ENCODE measurements around the gene NEURL1.
"Not testable (repeated sequence)": the region's sequence is repeated elsewhere in the genome, so short reads cannot be mapped to it uniquely, and the experiment has no call there.

The NEURL1 gene

DNA sequence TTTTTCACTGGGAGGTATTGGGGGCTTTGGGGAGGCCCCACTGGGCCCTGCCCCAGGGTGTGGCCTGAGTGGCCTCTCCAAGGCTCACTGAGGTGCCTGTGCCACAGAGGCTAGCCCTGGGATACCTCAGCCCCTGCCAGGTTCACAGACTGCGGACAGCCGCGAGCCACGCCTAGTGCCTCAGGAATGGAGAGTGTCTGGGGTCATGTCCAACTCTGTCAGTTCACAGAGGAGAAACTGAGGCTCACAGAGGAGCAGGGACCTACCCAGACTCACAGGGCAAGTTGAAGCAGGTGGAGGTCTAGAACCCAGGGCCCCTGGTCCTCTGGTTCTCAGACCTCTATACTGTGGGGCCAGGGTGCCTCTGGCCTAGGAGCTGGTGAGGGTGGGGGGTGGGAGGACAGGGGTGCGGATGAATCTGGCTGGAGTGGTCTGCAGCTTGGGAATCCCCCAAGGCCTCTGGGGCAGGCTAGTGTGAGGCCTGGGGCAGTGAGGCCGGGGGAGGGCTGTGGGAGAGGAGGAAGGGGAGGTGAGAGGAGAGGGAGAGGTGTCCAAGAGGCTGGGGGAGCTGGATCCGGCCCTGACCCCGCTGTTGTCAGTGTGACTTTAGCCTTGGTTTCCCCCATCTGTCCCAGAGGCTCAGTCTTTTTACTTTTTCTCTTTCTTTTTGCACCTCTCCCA is 20.0 kb downstream of the NEURL1 start:
- DNase-seq = no peak
- no peaks in the 10 kb centered on the region for H3K36me3 ChIP-seq (ENCODE audit: control insufficient read depth, insufficient read depth, low read length)
- no peak overlapping the region for H3K27ac ChIP-seq (ENCODE audit: insufficient read depth, low read length, poor library complexity, severe bottlenecking)
- H3K4me3 ChIP-seq (ENCODE audit: insufficient read depth, low read depth, low read length, poor library complexity, severe bottlenecking) = no peak overlapping the region
- H3K9me3 ChIP-seq (ENCODE audit: control insufficient read depth, low read length) = no peaks in the 10 kb centered on the region
- H3K27me3 ChIP-seq (replicated peaks; ENCODE audit: control insufficient read depth, insufficient read depth, low read length, poor library complexity, severe bottlenecking) = no peaks in the 10 kb centered on the region
- H3K4me1 ChIP-seq (ENCODE audit: control insufficient read depth, insufficient read depth, low read length, poor library complexity, severe bottlenecking) = no peaks in the 10 kb centered on the region

DNA sequence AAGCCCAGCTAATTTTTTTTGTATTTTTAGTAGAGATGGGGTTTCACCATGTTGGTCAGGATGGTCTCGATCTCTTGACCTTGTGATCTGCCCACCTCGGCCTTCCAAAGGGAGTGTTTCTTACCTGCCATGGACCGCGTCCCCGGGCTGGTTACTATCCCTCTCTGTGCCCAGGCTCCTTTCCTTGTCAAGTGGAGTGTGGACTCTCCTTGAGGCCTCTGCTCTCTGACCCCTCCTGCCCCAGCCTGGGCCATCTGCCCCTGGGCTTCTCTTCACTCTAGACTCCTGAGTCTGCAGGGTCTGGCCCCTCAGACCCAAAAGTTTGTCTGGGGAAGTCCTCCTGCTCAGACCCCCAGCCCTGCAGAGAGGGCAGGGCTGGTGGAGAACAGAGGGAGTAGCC is 20.7 kb downstream of the NEURL1 start:
- no peaks in the 10 kb centered on the region for H3K4me1 ChIP-seq (ENCODE audit: control insufficient read depth, insufficient read depth, low read length, poor library complexity, severe bottlenecking)
- no peaks in the 10 kb centered on the region for H3K27me3 ChIP-seq (replicated peaks; ENCODE audit: control insufficient read depth, insufficient read depth, low read length, poor library complexity, severe bottlenecking)
- no peaks in the 10 kb centered on the region for H3K36me3 ChIP-seq (ENCODE audit: control insufficient read depth, insufficient read depth, low read length)
- H3K9me3 ChIP-seq (ENCODE audit: control insufficient read depth, low read length) = no peaks in the 10 kb centered on the region
- no peak for DNase-seq
- H3K27ac ChIP-seq (ENCODE audit: insufficient read depth, low read length, poor library complexity, severe bottlenecking) = no peak overlapping the region
- no peak overlapping the region for H3K4me3 ChIP-seq (ENCODE audit: insufficient read depth, low read depth, low read length, poor library complexity, severe bottlenecking)

DNA sequence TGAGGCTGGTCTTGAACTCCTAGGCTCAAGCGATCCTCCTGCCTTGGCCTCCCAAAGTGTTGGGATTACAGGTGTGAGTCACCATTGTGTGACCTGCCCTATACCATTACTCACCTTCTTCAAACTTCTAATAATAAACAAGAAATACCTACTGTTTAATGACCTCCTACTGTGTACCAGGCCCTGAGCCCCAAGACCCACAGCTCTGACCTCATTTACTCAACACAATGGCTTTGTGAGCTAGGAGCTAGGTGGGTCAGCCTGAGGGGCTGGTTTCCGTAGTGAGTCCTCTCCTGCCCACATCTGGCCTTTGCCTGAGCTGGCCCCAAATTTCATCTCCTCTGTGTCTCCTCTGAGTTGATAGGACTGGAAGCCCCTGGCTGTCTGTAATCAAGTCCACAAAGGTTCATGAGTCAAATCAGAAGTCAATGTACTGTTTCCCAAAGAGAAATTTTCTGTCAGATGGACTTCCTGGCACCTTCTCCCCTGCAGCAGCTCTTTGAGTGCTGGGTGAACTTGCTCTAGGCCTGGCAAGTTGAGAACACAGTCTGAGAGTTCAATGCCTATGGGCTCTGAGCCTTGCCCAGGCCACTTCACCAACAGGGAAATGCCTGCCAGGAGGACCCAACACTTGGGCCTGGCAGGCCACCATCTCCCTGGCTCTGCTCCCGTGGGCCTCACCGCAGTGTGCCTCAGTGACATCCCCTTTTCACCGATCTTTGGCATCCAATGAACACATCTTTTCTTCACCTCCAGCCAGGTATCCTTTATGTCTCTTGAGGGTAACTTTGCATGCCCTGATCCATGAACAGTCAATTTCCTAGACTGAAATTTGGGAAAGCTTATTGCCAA is 24.0 kb downstream of the NEURL1 start:
- Histone ChIP-seq H3K27me3 (replicated peaks; ENCODE audit: control insufficient read depth, insufficient read depth, low read length, poor library complexity, severe bottlenecking) (no peaks in the 10 kb centered on the region), H3K4me3 (ENCODE audit: insufficient read depth, low read depth, low read length, poor library complexity, severe bottlenecking) (no peak overlapping the region)
- no peak for DNase-seq

DNA sequence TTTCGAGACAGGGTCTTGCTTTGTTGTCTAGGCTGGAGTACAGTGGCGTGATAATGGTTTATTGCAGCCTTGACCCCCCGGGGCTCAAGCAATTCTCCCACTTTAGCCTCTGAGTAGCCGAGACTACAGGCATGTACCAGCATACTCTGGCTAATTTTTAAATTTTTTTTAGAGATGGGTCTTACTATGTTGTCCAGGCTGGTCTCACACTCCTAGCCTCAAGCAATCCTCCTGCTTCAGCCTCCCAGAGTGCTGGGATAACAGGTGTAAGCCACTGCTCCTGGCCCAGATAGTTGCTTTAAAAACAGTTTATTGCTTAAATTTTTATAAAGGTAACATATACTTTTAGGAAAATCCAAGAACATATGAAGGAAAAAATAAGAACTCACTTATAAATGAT is 26.3 kb downstream of the NEURL1 start:
- H3K27me3 ChIP-seq (replicated peaks; ENCODE audit: control insufficient read depth, insufficient read depth, low read length, poor library complexity, severe bottlenecking) = no peaks in the 10 kb centered on the region
- H3K4me3 ChIP-seq (ENCODE audit: insufficient read depth, low read depth, low read length, poor library complexity, severe bottlenecking) = no peak overlapping the region
- H3K4me1 ChIP-seq (ENCODE audit: control insufficient read depth, insufficient read depth, low read length, poor library complexity, severe bottlenecking) = no peaks in the 10 kb centered on the region
- DNase-seq = no peak
- H3K27ac ChIP-seq (ENCODE audit: insufficient read depth, low read length, poor library complexity, severe bottlenecking) = no peak overlapping the region
- H3K36me3 ChIP-seq (ENCODE audit: control insufficient read depth, insufficient read depth, low read length) = no peaks in the 10 kb centered on the region
- no peaks in the 10 kb centered on the region for H3K9me3 ChIP-seq (ENCODE audit: control insufficient read depth, low read length)

More for the DNA sequence above, 24.0 kb downstream of the NEURL1 start:
- Histone ChIP-seq H3K27ac (ENCODE audit: insufficient read depth, low read length, poor library complexity, severe bottlenecking) (no peak overlapping the region), H3K4me1 (ENCODE audit: control insufficient read depth, insufficient read depth, low read length, poor library complexity, severe bottlenecking) (no peaks in the 10 kb centered on the region), H3K36me3 (ENCODE audit: control insufficient read depth, insufficient read depth, low read length) (no peaks in the 10 kb centered on the region), H3K9me3 (ENCODE audit: control insufficient read depth, low read length) (no peaks in the 10 kb centered on the region)

DNA sequence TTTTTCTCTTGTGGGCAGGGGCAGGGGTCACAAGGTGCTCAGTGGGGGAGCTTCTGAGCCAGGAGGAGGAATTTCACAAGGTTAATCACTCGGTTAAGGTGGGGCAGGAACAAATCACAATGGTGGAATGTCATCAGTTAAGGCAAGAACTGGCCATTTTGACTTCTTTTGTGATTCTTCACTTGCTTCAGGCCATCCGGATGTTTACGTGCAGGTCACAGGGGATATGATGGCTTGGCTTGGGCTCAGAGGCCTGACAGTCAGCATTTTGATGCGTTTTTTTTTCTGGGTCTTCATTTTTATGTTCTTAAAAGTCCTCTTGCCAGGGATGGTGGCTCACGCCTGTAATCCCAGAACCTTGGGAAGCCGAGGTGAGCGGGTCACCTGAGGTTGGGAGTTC is 28.5 kb downstream of the NEURL1 start:
- not testable (repeated sequence) for H3K4me3 ChIP-seq (ENCODE audit: insufficient read depth, low read depth, low read length, poor library complexity, severe bottlenecking); H3K27me3 ChIP-seq (replicated peaks; ENCODE audit: control insufficient read depth, insufficient read depth, low read length, poor library complexity, severe bottlenecking); H3K36me3 ChIP-seq (ENCODE audit: control insufficient read depth, insufficient read depth, low read length); DNase-seq; H3K27ac ChIP-seq (ENCODE audit: insufficient read depth, low read length, poor library complexity, severe bottlenecking); H3K4me1 ChIP-seq (ENCODE audit: control insufficient read depth, insufficient read depth, low read length, poor library complexity, severe bottlenecking); H3K9me3 ChIP-seq (ENCODE audit: control insufficient read depth, low read length)

DNA sequence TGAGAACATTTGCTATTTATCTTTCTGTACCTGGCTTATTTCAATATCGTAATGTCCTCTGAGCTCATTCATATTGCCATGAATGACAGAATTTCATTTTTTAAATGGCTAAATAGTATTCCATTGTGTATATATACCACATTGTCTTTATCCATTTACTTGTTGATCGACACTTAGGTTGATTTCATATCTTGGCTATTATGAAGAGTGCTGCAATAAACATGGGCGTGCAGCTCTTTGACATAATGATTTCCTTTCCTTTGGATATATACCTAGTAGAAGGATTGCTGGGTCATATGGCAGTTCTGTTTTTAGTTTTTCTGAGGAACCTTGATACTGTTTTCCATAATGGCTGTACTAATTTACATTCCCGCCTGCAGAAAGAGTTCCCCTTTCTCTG is 30.2 kb downstream of the NEURL1 start:
- Histone ChIP-seq H3K9me3 (ENCODE audit: control insufficient read depth, low read length) (no peaks in the 10 kb centered on the region), H3K27me3 (replicated peaks; ENCODE audit: control insufficient read depth, insufficient read depth, low read length, poor library complexity, severe bottlenecking) (no peaks in the 10 kb centered on the region), H3K4me1 (ENCODE audit: control insufficient read depth, insufficient read depth, low read length, poor library complexity, severe bottlenecking) (no peaks in the 10 kb centered on the region), H3K36me3 (ENCODE audit: control insufficient read depth, insufficient read depth, low read length) (no peaks in the 10 kb centered on the region), H3K27ac (ENCODE audit: insufficient read depth, low read length, poor library complexity, severe bottlenecking) (no peak overlapping the region), H3K4me3 (ENCODE audit: insufficient read depth, low read depth, low read length, poor library complexity, severe bottlenecking) (no peak overlapping the region)
- DNase-seq = no peak

DNA sequence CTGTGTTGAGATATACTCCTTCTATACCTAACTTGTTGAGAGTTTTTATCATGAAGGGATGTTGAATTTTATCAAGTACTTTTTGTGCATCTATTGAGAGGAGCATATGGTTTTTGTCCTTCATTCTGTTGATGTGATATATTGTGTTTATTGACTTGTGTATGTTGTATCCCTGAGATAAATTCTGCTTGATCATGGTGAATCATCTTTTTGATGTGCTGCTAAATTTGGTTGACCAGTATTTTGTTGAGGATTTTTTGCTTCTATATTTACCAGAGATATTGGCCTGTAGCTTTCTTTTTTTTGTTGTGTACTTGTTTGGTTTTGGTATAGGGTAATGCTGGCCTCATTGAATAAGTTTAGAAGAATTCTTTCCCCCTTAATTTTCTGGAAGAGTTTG is 32.4 kb downstream of the NEURL1 start:
- Histone ChIP-seq H3K27ac (ENCODE audit: insufficient read depth, low read length, poor library complexity, severe bottlenecking) (no peak overlapping the region), H3K9me3 (ENCODE audit: control insufficient read depth, low read length) (no peaks in the 10 kb centered on the region), H3K36me3 (ENCODE audit: control insufficient read depth, insufficient read depth, low read length) (no peaks in the 10 kb centered on the region), H3K27me3 (replicated peaks; ENCODE audit: control insufficient read depth, insufficient read depth, low read length, poor library complexity, severe bottlenecking) (no peaks in the 10 kb centered on the region), H3K4me3 (ENCODE audit: insufficient read depth, low read depth, low read length, poor library complexity, severe bottlenecking) (no peak overlapping the region), H3K4me1 (ENCODE audit: control insufficient read depth, insufficient read depth, low read length, poor library complexity, severe bottlenecking) (no peaks in the 10 kb centered on the region)
- DNase-seq = no peak

DNA sequence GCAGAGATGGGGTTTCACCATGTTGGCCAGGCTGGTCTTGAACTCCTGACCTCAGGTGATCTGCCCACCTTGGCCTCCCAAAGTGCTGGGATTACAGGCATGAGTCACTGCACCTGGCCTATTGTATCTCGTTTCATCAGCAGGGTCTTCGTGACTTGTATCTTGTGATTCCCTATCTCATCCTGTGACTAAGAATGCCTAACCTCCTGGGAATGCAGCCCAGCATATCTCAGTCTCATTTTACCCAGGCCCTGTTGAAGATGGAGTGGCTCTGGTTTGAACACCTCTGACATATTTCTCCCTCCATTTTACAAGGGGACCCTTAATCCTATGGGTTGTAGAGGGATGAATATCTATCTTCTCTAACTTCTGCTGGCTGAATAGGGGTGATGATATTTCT is 34.0 kb downstream of the NEURL1 start:
- not testable (repeated sequence) for H3K4me1 ChIP-seq (ENCODE audit: control insufficient read depth, insufficient read depth, low read length, poor library complexity, severe bottlenecking); H3K27me3 ChIP-seq (replicated peaks; ENCODE audit: control insufficient read depth, insufficient read depth, low read length, poor library complexity, severe bottlenecking); DNase-seq; H3K4me3 ChIP-seq (ENCODE audit: insufficient read depth, low read depth, low read length, poor library complexity, severe bottlenecking); H3K36me3 ChIP-seq (ENCODE audit: control insufficient read depth, insufficient read depth, low read length); H3K27ac ChIP-seq (ENCODE audit: insufficient read depth, low read length, poor library complexity, severe bottlenecking); H3K9me3 ChIP-seq (ENCODE audit: control insufficient read depth, low read length)

DNA sequence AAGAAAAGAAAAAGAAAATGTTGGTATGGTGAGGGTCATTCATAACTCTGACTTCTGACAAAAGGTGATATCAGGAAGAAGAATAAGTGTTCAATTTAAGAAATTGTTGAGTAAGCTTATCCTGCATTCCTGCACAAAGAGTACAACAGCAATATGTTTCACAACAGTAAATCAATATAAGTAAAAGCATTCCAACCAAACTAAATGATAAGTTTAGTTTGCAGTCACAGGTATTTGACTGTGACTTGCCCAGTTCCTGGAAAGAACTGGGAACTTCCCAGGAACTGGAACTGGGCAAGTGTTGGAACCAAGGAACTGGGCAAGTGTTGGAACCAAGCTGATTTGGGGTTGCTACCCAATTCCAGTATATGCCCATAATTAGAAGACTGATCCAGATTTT is 35.0 kb downstream of the NEURL1 start:
- Histone ChIP-seq H3K36me3 (ENCODE audit: control insufficient read depth, insufficient read depth, low read length) (no peaks in the 10 kb centered on the region), H3K9me3 (ENCODE audit: control insufficient read depth, low read length) (no peaks in the 10 kb centered on the region), H3K4me3 (ENCODE audit: insufficient read depth, low read depth, low read length, poor library complexity, severe bottlenecking) (no peak overlapping the region), H3K4me1 (ENCODE audit: control insufficient read depth, insufficient read depth, low read length, poor library complexity, severe bottlenecking) (no peaks in the 10 kb centered on the region), H3K27me3 (replicated peaks; ENCODE audit: control insufficient read depth, insufficient read depth, low read length, poor library complexity, severe bottlenecking) (no peaks in the 10 kb centered on the region), H3K27ac (ENCODE audit: insufficient read depth, low read length, poor library complexity, severe bottlenecking) (no peak overlapping the region)
- DNase-seq = no peak

DNA sequence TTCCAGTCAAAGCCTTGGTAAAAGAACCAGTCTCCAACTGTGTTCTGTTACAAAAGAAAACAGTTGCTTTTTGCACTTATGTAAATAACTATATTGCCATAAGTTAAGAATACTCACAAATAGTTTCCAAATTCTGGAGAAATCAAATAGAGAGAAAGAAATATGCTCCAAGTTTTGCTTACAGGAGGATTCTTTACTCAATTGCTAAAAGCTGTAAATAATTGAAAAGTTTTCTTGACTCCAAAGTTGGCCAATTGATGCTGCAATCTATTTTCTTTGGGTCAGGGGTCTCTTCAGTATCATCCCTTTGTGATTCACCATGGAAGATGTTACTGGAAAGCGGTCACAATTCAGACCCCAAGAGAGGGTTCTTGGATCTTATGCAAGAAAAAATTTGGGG is 36.0 kb downstream of the NEURL1 start:
- Histone ChIP-seq H3K4me3 (ENCODE audit: insufficient read depth, low read depth, low read length, poor library complexity, severe bottlenecking) (no peak overlapping the region), H3K27ac (ENCODE audit: insufficient read depth, low read length, poor library complexity, severe bottlenecking) (no peak overlapping the region), H3K9me3 (ENCODE audit: control insufficient read depth, low read length) (no peaks in the 10 kb centered on the region), H3K4me1 (ENCODE audit: control insufficient read depth, insufficient read depth, low read length, poor library complexity, severe bottlenecking) (no peaks in the 10 kb centered on the region), H3K36me3 (ENCODE audit: control insufficient read depth, insufficient read depth, low read length) (no peaks in the 10 kb centered on the region), H3K27me3 (replicated peaks; ENCODE audit: control insufficient read depth, insufficient read depth, low read length, poor library complexity, severe bottlenecking) (no peaks in the 10 kb centered on the region)
- DNase-seq = no peak

All from effector memory CD4-positive, alpha-beta T cell (primary cell).